Thyroid gland (tissue), 4 donors: ENCODE measurements around the gene SLCO1B1.
"Not testable (repeated sequence)": the region's sequence is repeated elsewhere in the genome, so short reads cannot be mapped to it uniquely, and the experiment has no call there.

Experiments used
- CTCF ChIP-seq, 6 experiments: fragments of 200-600 bp in 3 of 6; fragments of 450-650 bp in 3 of 6; sonication (generic) in 3 of 6; IDR thresholded peaks; one replicate each; pipeline ENCODE4 v1.5.1; 2016 to 2019; ENCODE audit warnings: antibody characterized with exemption in 6 of 6, mild to moderate bottlenecking in 2 of 6, inconsistent platforms in 1 of 6, moderate library complexity in 1 of 6
- POLR2A ChIP-seq, 2 donors: fragments of 450-650 bp; IDR thresholded peaks; one replicate each; pipeline ENCODE4 v1.6.1; 2017; ENCODE audit warnings: antibody characterized with exemption in 2 of 2, mild to moderate bottlenecking in 2 of 2, moderate library complexity in 1 of 2

DNA sequence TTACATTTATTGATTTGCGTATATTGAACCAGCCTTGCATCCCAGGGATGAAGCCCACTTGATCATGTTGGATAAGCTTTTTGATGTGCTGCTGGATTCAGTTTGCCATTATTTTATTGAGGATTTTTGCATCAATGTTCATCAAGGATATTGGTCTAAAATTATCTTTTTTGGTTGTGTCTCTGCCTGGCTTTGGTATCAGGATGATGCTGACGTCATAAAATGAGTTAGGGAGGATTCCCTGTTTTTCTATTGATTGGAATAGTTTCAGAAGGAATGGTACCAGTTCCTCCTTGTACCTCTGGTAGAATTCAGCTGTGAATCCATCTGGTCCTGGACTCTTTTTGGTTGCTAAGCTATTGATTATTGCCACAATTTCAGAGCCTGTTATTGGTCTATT is 46.2 kb upstream of the SLCO1B1 start:
- not testable (repeated sequence) for TF ChIP-seq POLR2A, CTCF (IDR thresholded peaks at IDR 0.05)
